H9 (cell line): ENCODE results near the gene CD244. TPM values are rescaled to one million over a fixed set of nuclear protein-coding genes. Genes with fewer than 3 reads are reported as not detected.

Experiments used
- DNase-seq: peaks from one replicate; pipeline ENCODE4 v3.0.0-alpha.2; 2017
- H2AFZ ChIP-seq: one replicate; pipeline ENCODE4 v1.6.1; 2013; ENCODE audit warnings: mild to moderate bottlenecking, low read length, control low read depth, moderate library complexity
- H2AK5ac ChIP-seq: 2 replicates; pipeline ENCODE4 v1.6.1; 2013; ENCODE audit warnings: low read length, control low read depth, mixed read lengths; ENCODE audit not compliant: insufficient read length
- H2BK120ac ChIP-seq: one replicate; pipeline ENCODE4 v1.6.1; 2013; ENCODE audit warnings: low read depth, mild to moderate bottlenecking, low read length, control low read depth, inconsistent platforms; ENCODE audit not compliant: poor library complexity, severe bottlenecking
- H2BK12ac ChIP-seq: 2 replicates; pipeline ENCODE4 v1.6.1; 2013; ENCODE audit warnings: low read length, control low read depth, mixed read lengths, low read depth; ENCODE audit not compliant: insufficient read length
- H2BK15ac ChIP-seq: 2 replicates; pipeline ENCODE4 v1.6.1; 2013; ENCODE audit warnings: low read depth, low read length, control low read depth
- H2BK20ac ChIP-seq: one replicate; pipeline ENCODE4 v1.6.1; 2013; ENCODE audit warnings: low read depth, mild to moderate bottlenecking, low read length, control low read depth, inconsistent platforms; ENCODE audit not compliant: poor library complexity, severe bottlenecking
- H2BK5ac ChIP-seq: 2 replicates; pipeline ENCODE4 v1.6.1; 2013; ENCODE audit warnings: low read length, control low read depth, mixed read lengths; ENCODE audit not compliant: insufficient read length
- H3K14ac ChIP-seq: 2 replicates; pipeline ENCODE4 v1.6.1; 2013; ENCODE audit warnings: low read length, control low read depth; ENCODE audit not compliant: insufficient read depth
- H3K18ac ChIP-seq: 2 replicates; pipeline ENCODE4 v1.6.1; 2013; ENCODE audit warnings: low read depth, mild to moderate bottlenecking, mixed read lengths, low read length, control low read depth; ENCODE audit not compliant: insufficient read length
- H3K23ac ChIP-seq: 2 replicates; pipeline ENCODE4 v1.6.1; 2013; ENCODE audit warnings: low read length, control low read depth, mixed read lengths, low read depth; ENCODE audit not compliant: insufficient read length
- H3K23me2 ChIP-seq: 2 replicates; pipeline ENCODE4 v1.6.1; 2013; ENCODE audit warnings: low read depth, mild to moderate bottlenecking, mixed read lengths, low read length, control low read depth; ENCODE audit not compliant: insufficient read length, poor library complexity, severe bottlenecking
- H3K27ac ChIP-seq: 2 replicates; pipeline ENCODE4 v1.5.1; 2013; ENCODE audit warnings: low read length, control low read depth, mixed read lengths, low read depth; ENCODE audit not compliant: insufficient read length
- H3K27me3 ChIP-seq: 2 replicates; pipeline ENCODE4 v1.6.1; 2013; ENCODE audit warnings: low read length, control low read depth, inconsistent platforms; ENCODE audit not compliant: insufficient read depth
- H3K4ac ChIP-seq: 2 replicates; pipeline ENCODE4 v1.6.1; 2013; ENCODE audit warnings: low read depth, mild to moderate bottlenecking, control low read depth, inconsistent platforms, low read length, moderate library complexity
- H3K4me1 ChIP-seq: 2 replicates; pipeline ENCODE4 v1.6.1; 2013; ENCODE audit warnings: low read length, control low read depth, inconsistent platforms; ENCODE audit not compliant: insufficient read depth
- H3K4me2 ChIP-seq: 2 replicates; pipeline ENCODE4 v1.6.1; 2013; ENCODE audit warnings: low read length, control low read depth, mixed read lengths; ENCODE audit not compliant: insufficient read length, insufficient read depth
- H3K56ac ChIP-seq: 2 replicates; pipeline ENCODE4 v1.6.1; 2013; ENCODE audit warnings: low read depth, mild to moderate bottlenecking, mixed read lengths, low read length, control low read depth; ENCODE audit not compliant: insufficient read length
- H3K79me1 ChIP-seq: 2 replicates; pipeline ENCODE4 v1.6.1; 2013; ENCODE audit warnings: low read depth, mild to moderate bottlenecking, moderate library complexity, low read length, control low read depth, inconsistent platforms; ENCODE audit not compliant: insufficient read depth, poor library complexity, severe bottlenecking
- H3K79me2 ChIP-seq: 2 replicates; pipeline ENCODE4 v1.6.1; 2013; ENCODE audit warnings: low read length, control low read depth, inconsistent platforms; ENCODE audit not compliant: insufficient read depth
- H3K9ac ChIP-seq: 2 replicates; pipeline ENCODE4 v1.6.1; 2013; ENCODE audit warnings: low read length, control low read depth, mixed read lengths; ENCODE audit not compliant: insufficient read length; ENCODE audit errors: extremely low read depth
- H3K9me3 ChIP-seq: one replicate; pipeline ENCODE4 v1.6.1; 2013; ENCODE audit warnings: low read depth, low read length, inconsistent platforms; ENCODE audit not compliant: control insufficient read depth
- H3T11ph ChIP-seq: one replicate; pipeline ENCODE4 v1.6.1; 2013; ENCODE audit warnings: mild to moderate bottlenecking, low read length, control low read depth, inconsistent platforms
- H4K20me1 ChIP-seq: one replicate; pipeline ENCODE4 v1.6.1; 2013; ENCODE audit not compliant: control insufficient read depth, insufficient read length, insufficient read depth
- H4K5ac ChIP-seq: 2 replicates; pipeline ENCODE4 v1.6.1; 2013; ENCODE audit warnings: low read depth, mild to moderate bottlenecking, mixed read lengths, low read length, control low read depth; ENCODE audit not compliant: insufficient read length
- H4K8ac ChIP-seq: replicated peaks from 2 replicates; pipeline ENCODE4 v1.6.1; 2013; ENCODE audit warnings: low read length, control low read depth, mixed read lengths, low read depth; ENCODE audit not compliant: insufficient read length
- H4K91ac ChIP-seq: 2 replicates; pipeline ENCODE4 v1.6.1; 2013; ENCODE audit warnings: low read depth, mild to moderate bottlenecking, moderate library complexity, mixed read lengths, low read length, control low read depth; ENCODE audit not compliant: insufficient read length
- H3K27ac Mint-ChIP-seq, 3 experiments: 2 replicates in 2 of 3; 3 replicates in 1 of 3; pipeline ENCODE4 v1.8.0; 2020 to 2021; ENCODE audit warnings: mixed read lengths in 3 of 3, mild to moderate bottlenecking in 1 of 3, moderate library complexity in 1 of 3
- H3K27me3 Mint-ChIP-seq: 2 replicates; pipeline ENCODE4 v1.8.0; 2021; ENCODE audit warnings: low read depth, mild to moderate bottlenecking, moderate library complexity, mixed read lengths
- H3K36me3 Mint-ChIP-seq, 3 experiments: 2 replicates in 2 of 3; 3 replicates in 1 of 3; pipeline ENCODE4 v1.8.0; 2020 to 2021; ENCODE audit warnings: low read depth in 3 of 3, mixed read lengths in 3 of 3; ENCODE audit not compliant: insufficient read depth in 1 of 3
- H3K4me1 Mint-ChIP-seq, 2 experiments: 2 replicates each; pipeline ENCODE4 v1.8.0; 2020; ENCODE audit warnings: mixed read lengths in 2 of 2
- H3K4me3 Mint-ChIP-seq, 2 experiments: 2 replicates in 1 of 2; 3 replicates in 1 of 2; pipeline ENCODE4 v1.8.0; 2020 to 2021; ENCODE audit warnings: mild to moderate bottlenecking in 2 of 2, mixed read lengths in 2 of 2, moderate library complexity in 1 of 2
- H3K9me3 Mint-ChIP-seq, 2 experiments: 2 replicates in 1 of 2; 3 replicates in 1 of 2; pipeline ENCODE4 v1.8.0; 2020; ENCODE audit warnings: mild to moderate bottlenecking in 2 of 2, mixed read lengths in 2 of 2, moderate library complexity in 1 of 2
- CTCF ChIP-seq: fragments of 200-600 bp; sonication (generic); conservative IDR thresholded peaks from 3 replicates; pipeline ENCODE4 v1.8.0; 2021; ENCODE audit warnings: antibody characterized with exemption, mild to moderate bottlenecking
- WGBS: extraction: QIAGEN DNeasy Blood & Tissue Kit; methylation state at CpG from one replicate; pipeline ENCODE4 v1.1.7; 2013; ENCODE audit warnings: missing lambda C conversion rate, low lambda C conversion rate, mixed read lengths; ENCODE audit not compliant: insufficient read length; ENCODE audit errors: extremely low coverage; 5-methylcytosine and 5-hydroxymethylcytosine counted together
- total RNA-seq: library from RNA; stranded (reverse); gene quantifications from 2 replicates; pipeline ENCODE4 v1.2.1, GENCODE V29; 2021

The CD244 gene
- total RNA-seq, 1 experiment from 2014 or later = not detected

- Histone ChIP-seq H4K20me1 (no peaks in the 10 kb centered on the region), H3K4me2 (no peak overlapping the region), H3K9me3 (no peaks in the 10 kb centered on the region), H3K4ac (no peak overlapping the region), H3K23ac (no peak overlapping the region), H2AFZ (no peak overlapping the region), H2BK12ac (no peak overlapping the region), H3K27me3 (no peaks in the 10 kb centered on the region), H3K4me1 (peaks cover 2% of the 10 kb centered on the region; the same call in 1 of the 2 replicates), H4K5ac (no peak overlapping the region), H4K91ac (no peak overlapping the region), H2BK20ac (no peak overlapping the region), H3K18ac (no peak overlapping the region), H3K9ac (no peak overlapping the region), H2BK120ac (no peak overlapping the region), H3K23me2 (no peaks in the 10 kb centered on the region), H3K27ac (no peak overlapping the region), H3K79me1 (no peaks in the 10 kb centered on the region), H3K56ac (no peak overlapping the region), H2BK5ac (no peak overlapping the region), H2AK5ac (no peak overlapping the region), H3K14ac (no peak overlapping the region), H2BK15ac (no peak overlapping the region), H4K8ac (no peak overlapping the region), H3T11ph (no peak overlapping the region), H3K79me2 (no peaks in the 10 kb centered on the region)
- TF ChIP-seq CTCF = no peak
- no peaks in the 10 kb centered on the region for H3K27me3 Mint-ChIP-seq
- H3K4me3 Mint-ChIP-seq = no peak overlapping the region
- no peak for DNase-seq
- H3K4me1 Mint-ChIP-seq = peaks cover 20 to 28% of the 10 kb centered on the region in 2 experiments
- no peak overlapping the region for H3K27ac Mint-ChIP-seq
- peaks cover 0 to 15% (median 3%) of the 10 kb centered on the region in 3 experiments; a peak in 4 of 7 replicates for H3K36me3 Mint-ChIP-seq
- peaks cover 12 to 15% of the 10 kb centered on the region in 2 experiments; a peak in 4 of 5 replicates for H3K9me3 Mint-ChIP-seq
- no CpG with 5 or more reads among the region's 3 CpGs for WGBS
Measured at GRCh38 chr1:160808289-160808688, 54.4 kb downstream of the CD244 start.
